Stomach (tissue), 9 donors: ENCODE results near the gene SMYD3. TPM values are rescaled to one million over a fixed set of nuclear protein-coding genes. Genes with fewer than 3 reads are reported as not detected.
"Not testable (repeated sequence)": the region's sequence is repeated elsewhere in the genome, so short reads cannot be mapped to it uniquely, and the experiment has no call there.

Experiments used
- DNase-seq, 2 donors: peaks; one replicate each; pipeline versions ENCODE4 v3.0.0 to v3.0.0-alpha.2; 2013 to 2019
- H3K27ac ChIP-seq, 5 donors: fragments of 200-600 bp in 4 of 5; sonication (generic) in 4 of 5; one replicate each; pipeline ENCODE4 v1.5.1; 2013 to 2019; ENCODE audit warnings: mild to moderate bottlenecking in 1 of 5, moderate library complexity in 1 of 5
- H3K27me3 ChIP-seq, 3 donors: fragments of 200-600 bp; sonication (generic); one replicate each; pipeline ENCODE4 v1.5.1; 2017 to 2019; ENCODE audit warnings: mixed run types in 1 of 3
- H3K36me3 ChIP-seq, 4 donors: fragments of 200-600 bp; sonication (generic); 1 replicate in 3 of 4; 2 replicates in 1 of 4; pipeline ENCODE4 v1.5.1; 2016 to 2019
- H3K4me1 ChIP-seq, 4 donors: fragments of 200-600 bp; sonication (generic); one replicate each; pipeline ENCODE4 v1.5.1; 2016 to 2019
- H3K4me3 ChIP-seq, 4 donors: fragments of 200-600 bp; sonication (generic) in 3 of 4; one replicate each; pipeline ENCODE4 v1.5.1; 2016 to 2019; ENCODE audit warnings: mild to moderate bottlenecking in 1 of 4
- H3K9me3 ChIP-seq, 4 donors: fragments of 200-600 bp; sonication (generic); one replicate each; pipeline ENCODE4 v1.5.1; 2016 to 2019
- CTCF ChIP-seq, 7 experiments: fragments of 450-650 bp in 4 of 7; fragments of 200-600 bp in 3 of 7; sonication (generic) in 3 of 7; IDR thresholded peaks; one replicate each; pipeline ENCODE4 v1.5.1; 2016 to 2019; ENCODE audit warnings: antibody characterized with exemption in 7 of 7, control low read depth in 2 of 7, mild to moderate bottlenecking in 1 of 7
- EP300 ChIP-seq: sonication (generic); formaldehyde crosslinking; IDR thresholded peaks from one replicate; pipeline ENCODE4 v1.6.1; 2017; ENCODE audit warnings: antibody characterized with exemption
- POLR2A ChIP-seq, 4 donors: fragments of 450-650 bp; IDR thresholded peaks; one replicate each; pipeline ENCODE4 v1.6.1; 2016; ENCODE audit warnings: antibody characterized with exemption in 4 of 4, control low read depth in 2 of 4, mild to moderate bottlenecking in 1 of 4, moderate library complexity in 1 of 4
- POLR2AphosphoS5 ChIP-seq, 3 donors: sonication (generic); formaldehyde crosslinking; IDR thresholded peaks; one replicate each; pipeline ENCODE4 v1.6.1; 2016; ENCODE audit warnings: antibody characterized with exemption in 3 of 3
- WGBS, 5 donors: extraction: QIAGEN DNeasy Blood & Tissue Kit in 3 of 5; methylation state at CpG; one replicate each; pipeline versions ENCODE4 v1.1.5 to v1.1.7; 2013 to 2018; 5-methylcytosine and 5-hydroxymethylcytosine counted together
- intact Hi-C: fragments of 100-400 bp; cut with DNase I; formaldehyde crosslinking; loops from one replicate; pipeline ENCODE4 v1.15.1; 2023; ENCODE audit warnings: low total_unique reads
- polyA plus RNA-seq, 3 donors: library from polyadenylated mRNA; stranded (reverse); fragments of 200-250 nt; gene quantifications; one replicate each; pipeline ENCODE4 v1.2.3, GENCODE V29; 2013
- total RNA-seq, 5 donors: library from RNA; depleted of rRNA; stranded (reverse); fragments of >200 nt; gene quantifications; one replicate each; pipeline versions ENCODE4 v1.1.0 to v1.2.3, GENCODE V29; 2014 to 2016
- donor health status: healthy with polysubstance abuse.
- donor health status: Bipolar disorder and iron deficiency.
- donor health status: healthy.

Gene SMYD3
- total and polyA plus RNA-seq, 8 donors, result 6.4 to 196 (median 27.8) TPM

DNA sequence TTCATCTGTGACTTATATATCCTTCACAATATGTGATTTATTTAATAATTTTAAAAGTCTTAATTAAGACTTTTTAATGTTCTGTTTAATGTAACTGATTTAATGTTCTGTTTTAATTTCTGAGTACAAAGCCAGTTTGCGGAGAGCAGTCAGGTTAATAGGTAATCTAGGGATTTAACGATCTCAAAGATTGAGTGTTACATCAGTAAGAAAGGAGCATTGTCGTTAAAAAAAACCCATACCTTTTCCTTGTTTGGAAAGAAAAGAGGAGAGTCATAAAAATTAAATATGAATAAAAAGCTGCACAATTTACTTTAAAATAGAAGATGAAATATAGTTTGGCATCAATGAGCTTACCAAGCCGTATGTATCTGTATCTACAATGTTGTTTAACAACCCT lies 730.9 kb downstream of the SMYD3 start:
- Histone ChIP-seq H3K27me3 (no peaks in the 10 kb centered on the region), H3K4me1 (no peaks in the 10 kb centered on the region), H3K9me3 (no peaks in the 10 kb centered on the region), H3K4me3 (no peak overlapping the region), H3K27ac (no peak overlapping the region), H3K36me3 (no peaks in the 10 kb centered on the region)
- TF ChIP-seq CTCF (IDR thresholded peaks at IDR 0.05) (no peak), EP300 (no peak), POLR2AphosphoS5 (IDR thresholded peaks at IDR 0.05) (no peak), POLR2A (IDR thresholded peaks at IDR 0.05) (no peak)
- intact Hi-C loops, result no loop called here
- 71 to 87% (median 81%) methylated on average over 4 of the region's 4 CpGs for WGBS, 5 donors
- no peak for DNase-seq

GRCh38 chr1:245774931-245775330 lies 732.1 kb downstream of the SMYD3 start:
- H3K9me3 ChIP-seq, H3K27me3 ChIP-seq, intact Hi-C loops, H3K4me3 ChIP-seq, H3K36me3 ChIP-seq, H3K27ac ChIP-seq, DNase-seq, H3K4me1 ChIP-seq: not testable (repeated sequence)
- 87 to 96% (median 91%) methylated on average over 14 to 25 of the region's 25 CpGs for WGBS, 5 donors

- TF ChIP-seq POLR2AphosphoS5 (IDR thresholded peaks at IDR 0.05) (no peak), EP300 (no peak), CTCF (IDR thresholded peaks at IDR 0.05) (no peak), POLR2A (IDR thresholded peaks at IDR 0.05) (no peak)
- H3K9me3 ChIP-seq, result no peaks in the 10 kb centered on the region
- intact Hi-C loops, result no loop called here
- no peak overlapping the region for H3K4me3 ChIP-seq
- no peaks in the 10 kb centered on the region for H3K27me3 ChIP-seq
- H3K27ac ChIP-seq, result no peak overlapping the region
- 71 to 97% (median 87%) methylated on average over 2 of the region's 2 CpGs for WGBS, 5 donors
- H3K36me3 ChIP-seq, result no peaks in the 10 kb centered on the region
- H3K4me1 ChIP-seq, result no peaks in the 10 kb centered on the region
- DNase-seq, result no peak
These were observed 732.9 kb downstream of the SMYD3 start for GRCh38 chr1:245774196-245774595.

DNA sequence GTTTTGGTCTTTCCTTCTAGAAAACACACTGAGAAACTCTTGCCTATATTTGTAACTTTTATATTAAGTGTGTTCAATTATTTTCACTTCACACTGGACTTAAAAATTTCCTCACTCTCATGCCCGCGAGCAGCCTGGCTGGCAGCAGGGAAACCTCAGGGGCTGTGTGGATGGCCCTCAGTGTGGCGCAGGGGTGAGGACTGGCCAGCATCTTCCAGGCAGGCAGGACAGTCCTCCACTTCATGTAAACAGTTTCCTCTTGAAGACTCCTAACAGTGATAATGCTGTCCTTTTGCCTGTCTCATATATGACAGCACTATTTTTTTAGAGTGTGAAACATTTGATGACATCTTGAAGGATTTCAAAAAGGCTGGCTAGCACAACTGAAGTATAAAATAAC lies 733.7 kb downstream of the SMYD3 start:
- no peak for TF ChIP-seq POLR2AphosphoS5 (IDR thresholded peaks at IDR 0.05)
- no peak for TF ChIP-seq POLR2A (IDR thresholded peaks at IDR 0.05)
- no peak for TF ChIP-seq EP300
- TF ChIP-seq CTCF (IDR thresholded peaks at IDR 0.05), result no peak
- WGBS, 5 donors, result 97 to 100% (median 98%) methylated on average over 3 of the region's 3 CpGs
- Histone ChIP-seq H3K36me3 (no peaks in the 10 kb centered on the region), H3K4me3 (no peak overlapping the region), H3K27me3 (no peaks in the 10 kb centered on the region), H3K9me3 (no peaks in the 10 kb centered on the region), H3K4me1 (no peaks in the 10 kb centered on the region), H3K27ac (no peak overlapping the region)
- no peak for DNase-seq
- intact Hi-C loops, result no loop called here

DNA sequence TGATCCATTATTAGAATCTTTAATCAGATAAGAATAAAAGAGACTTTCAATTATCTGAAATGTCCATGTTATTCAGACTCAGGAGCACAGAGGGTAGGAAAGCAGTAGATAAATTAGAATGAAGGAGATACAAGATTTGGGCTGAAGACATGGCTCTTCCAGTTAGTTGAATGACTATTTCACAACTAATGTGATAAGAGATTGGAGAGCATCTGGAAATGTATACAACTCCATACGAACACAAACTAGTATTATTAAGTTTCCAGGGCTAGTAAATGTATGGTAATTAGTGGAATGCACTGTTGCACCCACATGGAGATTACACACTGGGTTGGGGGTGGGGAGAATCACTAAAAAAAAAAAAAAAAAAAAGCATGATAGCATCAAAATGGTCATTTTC lies 734.3 kb downstream of the SMYD3 start:
- H3K27ac ChIP-seq, result no peak overlapping the region
- no peak for TF ChIP-seq POLR2A (IDR thresholded peaks at IDR 0.05)
- no peaks in the 10 kb centered on the region for H3K36me3 ChIP-seq
- no peaks in the 10 kb centered on the region for H3K4me1 ChIP-seq
- DNase-seq, result no peak
- no peak overlapping the region for H3K4me3 ChIP-seq
- 71 to 86% (median 80%) methylated on average over 1 of the region's 1 CpG for WGBS, 5 donors
- no peaks in the 10 kb centered on the region for H3K9me3 ChIP-seq
- intact Hi-C loops, result no loop called here
- H3K27me3 ChIP-seq, result no peaks in the 10 kb centered on the region
